Vagina (tissue), 2 donors: ENCODE measurements around the gene CD300LB.

ENCODE experiments used
- CTCF ChIP-seq, 3 experiments: fragments of 450-650 bp in 2 of 3; fragments of 200-600 bp in 1 of 3; sonication (generic) in 1 of 3; IDR thresholded peaks; one replicate each; pipeline ENCODE4 v1.5.1; 2017 to 2019; ENCODE audit warnings: antibody characterized with exemption in 3 of 3, mild to moderate bottlenecking in 2 of 3, moderate library complexity in 2 of 3
- POLR2A ChIP-seq, 2 donors: fragments of 450-650 bp; IDR thresholded peaks; one replicate each; pipeline ENCODE4 v1.6.1; 2017; ENCODE audit warnings: antibody characterized with exemption in 2 of 2, mild to moderate bottlenecking in 2 of 2, moderate library complexity in 2 of 2
- POLR2AphosphoS5 ChIP-seq, 2 donors: sonication (generic); formaldehyde crosslinking; IDR thresholded peaks; one replicate each; pipeline ENCODE4 v1.9.0; 2017; ENCODE audit warnings: antibody characterized with exemption in 2 of 2, mild to moderate bottlenecking in 2 of 2, low read depth in 1 of 2; ENCODE audit not compliant: insufficient read depth in 1 of 2

GRCh38 chr17:74481621-74482020, 49.7 kb downstream of the CD300LB start:
- TF ChIP-seq CTCF (IDR thresholded peaks at IDR 0.05), result no peak
- no peak for TF ChIP-seq POLR2AphosphoS5 (IDR thresholded peaks at IDR 0.05; ENCODE audit: insufficient read depth in 1 of 2, low read depth in 1 of 2)
- TF ChIP-seq POLR2A (IDR thresholded peaks at IDR 0.05), result no peak
